GM18519 (cell line): Measurements from ENCODE around the gene TCF25.
"Not testable (repeated sequence)": the region's sequence is repeated elsewhere in the genome, so short reads cannot be mapped to it uniquely, and the experiment has no call there.

Experiments used
- ATAC-seq: cut with Tn5 transposase; IDR thresholded peaks from one replicate; pipeline ENCODE4 v1.9.1; 2021; ENCODE audit warnings: mild to moderate bottlenecking, moderate library complexity; ENCODE audit not compliant: unreplicated experiment, low FRiP score

The TCF25 gene

GRCh38 chr16:89902980-89903379 is 29.6 kb downstream of the TCF25 start:
- no peak for ATAC-seq

GRCh38 chr16:89903908-89904515 is 30.6 kb downstream of the TCF25 start:
- no peak for ATAC-seq

GRCh38 chr16:89904606-89905510 is 31.5 kb downstream of the TCF25 start:
- no peak for ATAC-seq

GRCh38 chr16:89905511-89906139 is 32.2 kb downstream of the TCF25 start:
- ATAC-seq: no peak

DNA sequence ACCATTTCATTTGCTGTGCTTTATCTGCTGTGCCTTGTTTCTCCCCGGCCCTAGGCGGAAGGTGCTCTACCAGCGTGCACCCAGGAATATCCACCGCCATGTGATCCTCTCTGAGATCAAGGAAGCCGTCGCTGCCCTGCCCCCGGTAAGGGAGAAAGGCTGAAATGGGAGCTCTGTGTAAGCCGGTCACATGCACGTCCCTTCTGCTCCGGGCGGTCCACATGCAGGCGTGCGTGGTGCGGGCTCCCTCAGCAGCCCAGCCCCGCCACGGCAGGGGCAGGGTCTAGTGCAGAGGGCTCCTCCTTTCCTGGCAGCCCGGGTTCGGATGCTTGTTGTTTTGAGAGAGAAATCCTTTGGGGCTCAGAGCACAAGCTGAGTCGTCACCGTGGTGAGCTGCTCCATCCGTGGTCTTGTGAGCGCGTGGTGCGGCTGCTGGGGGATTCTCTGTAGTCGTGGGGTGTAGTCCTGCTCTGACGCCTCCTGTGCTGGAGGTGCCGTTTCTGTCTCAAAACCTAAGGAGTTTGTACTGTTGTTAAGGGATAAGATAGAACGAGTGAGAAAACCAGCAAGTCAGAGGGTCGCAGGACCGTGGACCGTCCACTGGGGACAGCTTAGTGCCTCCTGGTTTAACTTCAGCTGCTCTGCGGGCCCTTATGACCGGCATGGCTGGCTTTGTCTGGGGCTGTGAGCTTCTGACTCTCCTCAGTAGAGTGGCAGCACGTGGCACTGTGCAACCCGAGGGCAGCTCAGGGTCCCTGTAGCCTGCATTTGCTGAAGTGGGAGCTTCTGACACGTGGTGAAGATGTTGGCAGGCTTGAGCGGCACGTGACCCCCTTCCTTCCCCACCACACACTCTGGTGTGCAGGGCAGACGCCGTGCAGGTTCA is 33.0 kb downstream of the TCF25 start:
- no peak for ATAC-seq

DNA sequence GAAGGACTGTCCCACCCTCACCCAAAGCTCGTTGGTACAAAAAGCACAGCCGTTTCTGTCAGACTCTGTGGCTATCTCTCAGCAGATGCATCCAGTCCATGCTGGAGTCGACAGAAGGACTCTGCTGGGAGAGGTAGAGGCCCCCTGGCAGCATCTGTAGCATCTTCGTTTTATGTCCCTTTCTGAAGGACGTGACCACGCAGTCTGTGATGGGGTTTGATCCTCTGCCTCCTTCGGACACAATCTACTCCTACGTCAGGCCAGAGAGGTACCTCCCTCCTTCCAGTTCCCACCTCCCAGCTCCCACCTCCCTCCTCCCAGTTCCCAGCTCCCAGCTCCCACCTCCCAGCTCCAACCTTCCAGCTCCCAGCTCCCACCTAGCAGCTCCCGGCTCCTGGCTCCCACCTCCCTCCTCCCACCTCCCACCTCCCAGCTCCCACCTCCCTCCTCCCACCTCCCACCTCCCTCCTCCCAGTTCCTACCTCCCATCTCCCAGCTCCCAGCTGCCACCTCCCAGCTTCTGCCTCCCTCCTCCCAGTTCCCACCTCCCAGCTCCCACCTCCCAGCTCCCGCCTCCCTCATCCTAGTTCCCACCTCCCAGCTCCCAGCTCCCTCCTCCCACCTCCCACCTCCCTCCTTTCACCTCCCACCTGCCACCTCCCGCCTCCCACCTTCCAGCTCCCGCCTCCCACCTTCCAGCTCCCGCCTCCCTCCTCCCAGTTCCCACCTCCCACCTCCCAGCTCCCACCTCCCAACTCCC is 33.8 kb downstream of the TCF25 start:
- ATAC-seq: no peak

DNA sequence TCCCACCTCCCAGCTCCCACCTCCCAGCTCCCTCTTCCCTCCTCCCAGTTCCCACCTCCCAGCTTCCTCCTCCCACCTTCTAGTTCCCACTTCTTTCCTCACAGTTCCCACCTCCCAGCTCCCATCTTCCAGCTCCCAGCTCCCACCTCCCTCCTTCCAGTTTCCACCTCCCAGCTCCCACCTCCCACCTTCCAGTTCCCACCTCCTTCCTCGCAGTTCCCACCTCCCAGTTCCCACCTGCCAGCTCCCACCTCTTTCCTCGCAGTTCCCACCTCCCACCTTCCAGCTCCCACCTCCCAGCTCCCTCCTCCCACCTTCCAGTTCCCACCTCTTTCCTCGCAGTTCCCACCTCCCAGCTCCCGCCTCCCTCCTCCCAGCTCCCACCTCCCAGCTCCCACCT is 34.8 kb downstream of the TCF25 start:
- no peak for ATAC-seq

- no peak for ATAC-seq
These were observed 36.7 kb downstream of the TCF25 start for GRCh38 chr16:89909777-89910716.

- ATAC-seq: no peak
These were observed 37.4 kb downstream of the TCF25 start for GRCh38 chr16:89910717-89911354.

DNA sequence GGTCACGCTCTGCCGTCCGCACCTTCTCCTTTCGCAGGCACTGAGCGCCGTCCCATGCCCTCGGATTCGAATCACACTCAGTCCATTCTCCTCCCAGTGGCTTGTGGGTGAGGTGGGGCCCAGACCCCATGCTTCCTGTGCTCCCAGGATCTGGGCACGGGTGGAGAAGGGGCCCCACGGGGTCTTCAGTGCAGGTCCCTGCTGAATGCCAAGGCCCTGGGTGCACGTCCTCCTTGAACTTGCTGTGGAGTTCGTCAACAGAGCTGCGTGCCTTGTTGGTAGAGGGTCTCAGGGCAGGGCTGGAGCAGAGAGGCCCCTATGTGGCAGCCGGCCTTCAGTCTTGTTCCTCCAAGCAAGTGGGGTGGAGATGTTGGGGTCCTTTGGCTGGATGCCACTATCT is 38.0 kb downstream of the TCF25 start:
- no peak for ATAC-seq

DNA sequence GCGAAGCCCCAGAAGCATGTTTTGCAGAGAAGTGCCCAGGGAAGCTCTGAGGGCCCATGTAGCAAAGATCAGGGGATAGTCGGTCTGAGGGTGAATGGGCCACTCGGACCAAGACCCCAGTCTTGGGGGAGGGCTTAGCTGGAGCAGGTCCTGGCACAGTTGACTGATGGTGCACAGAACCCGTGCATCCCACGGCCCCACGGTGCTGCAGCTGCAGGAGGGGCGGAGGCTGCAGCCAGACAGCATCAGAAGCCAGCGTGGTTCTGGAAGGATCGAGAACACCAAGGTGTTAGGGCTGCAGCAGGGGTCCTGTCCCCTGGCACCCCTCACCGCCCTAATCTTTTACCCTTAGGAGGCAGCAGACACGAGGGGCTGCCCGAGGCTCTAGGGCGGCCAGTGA is 38.8 kb downstream of the TCF25 start:
- ATAC-seq: no peak

DNA sequence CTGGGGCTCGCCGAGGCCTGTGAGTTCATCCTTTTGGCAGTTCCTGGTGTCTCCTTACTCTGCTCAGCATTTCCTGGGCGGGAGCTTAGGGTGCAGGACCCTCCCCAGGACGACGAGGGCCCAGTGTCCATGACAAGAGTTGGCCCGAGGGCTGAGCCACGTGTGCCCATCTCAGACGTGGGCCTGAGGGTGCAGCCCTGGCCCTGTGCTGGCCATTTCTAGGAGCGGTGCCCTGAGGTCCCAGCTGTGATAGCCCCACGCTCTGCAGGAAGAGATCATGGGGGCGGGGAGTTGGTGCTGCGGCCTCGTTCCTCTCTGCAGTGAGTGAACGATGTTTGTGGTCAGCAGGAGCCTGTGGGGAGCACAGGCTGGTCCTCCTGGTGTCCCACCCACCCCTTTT is 39.2 kb downstream of the TCF25 start:
- ATAC-seq: no peak

DNA sequence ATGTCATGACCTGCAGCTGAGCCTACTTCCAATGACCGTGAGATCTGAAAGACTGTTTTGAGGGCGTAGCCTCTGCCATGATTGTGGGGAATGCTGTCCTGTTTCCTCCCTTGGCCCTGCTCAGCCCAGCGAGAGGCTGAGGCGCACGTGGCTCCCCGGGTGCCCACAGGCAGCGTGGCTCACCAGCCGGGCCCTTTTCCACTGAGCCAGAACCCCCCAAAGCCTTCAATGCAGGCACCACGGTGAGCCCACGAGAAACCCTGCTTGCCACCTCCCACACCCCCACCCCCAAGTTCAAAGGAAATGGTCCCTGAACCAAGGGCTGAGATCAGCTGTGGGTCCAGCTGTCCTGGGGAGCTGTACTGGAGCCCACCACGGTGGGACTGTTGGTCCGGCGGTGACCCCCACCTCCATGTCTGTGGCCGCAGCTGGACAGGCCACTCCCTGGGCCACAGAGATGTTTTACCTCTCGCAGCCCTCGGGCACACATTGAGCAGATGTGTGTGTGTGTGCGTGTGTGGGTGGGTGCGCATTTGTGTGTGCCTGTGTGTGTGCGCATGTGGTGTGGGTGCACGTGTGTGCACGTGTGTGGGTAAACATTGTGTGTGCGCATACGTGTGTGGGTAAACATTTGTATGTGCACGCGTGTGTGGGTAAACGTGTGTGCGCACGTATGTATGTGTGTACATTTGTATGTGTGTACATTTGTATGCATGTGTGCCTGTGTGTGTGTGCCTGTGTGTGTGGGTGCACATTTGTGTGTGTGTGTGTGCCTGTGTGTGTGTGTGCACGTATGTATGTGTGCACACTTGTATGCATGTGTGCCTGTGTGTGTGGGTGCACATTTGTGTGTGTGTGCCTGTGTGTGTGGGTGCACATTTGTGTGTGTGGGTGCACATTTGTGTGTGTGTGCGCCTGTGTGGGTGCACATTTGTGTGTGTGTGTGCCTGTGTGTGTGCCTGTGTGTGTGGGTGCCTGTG is 40.3 kb downstream of the TCF25 start:
- ATAC-seq: no peak

- ATAC-seq: not testable (repeated sequence)
These were observed 41.4 kb downstream of the TCF25 start for GRCh38 chr16:89914642-89915285.

GRCh38 chr16:89915303-89916232 is 42.2 kb downstream of the TCF25 start:
- no peak for ATAC-seq
